ENCODE data around the gene MYPN.
A peak's percentile ranks its signal among the peaks of the same experiment; 100 is the strongest.

Gene MYPN

GRCh38 chr10:68083953-68084352 lies 25.3 kb upstream of the MYPN start:
- Mint-ChIP-seq H3K4me1 (ENCODE audit: low read depth) (peaks cover 15% of the 10 kb centered on the region), H3K9me3 (no peaks in the 10 kb centered on the region), H3K36me3 (ENCODE audit: low read depth) (no peaks in the 10 kb centered on the region), H3K27me3 (ENCODE audit: low read depth) (peaks cover 11% of the 10 kb centered on the region), H3K4me3 (no peak overlapping the region), H3K27ac (no peak overlapping the region)

- peaks cover 15% of the 10 kb centered on the region for H3K4me1 Mint-ChIP-seq (ENCODE audit: low read depth)
- H3K9me3 Mint-ChIP-seq: no peaks in the 10 kb centered on the region
- H3K4me3 Mint-ChIP-seq: no peak overlapping the region
- H3K27me3 Mint-ChIP-seq (ENCODE audit: low read depth): peaks cover 11% of the 10 kb centered on the region
- no peaks in the 10 kb centered on the region for H3K36me3 Mint-ChIP-seq (ENCODE audit: low read depth)
- no peak overlapping the region for H3K27ac Mint-ChIP-seq
Measured at GRCh38 chr10:68084469-68084868, 24.8 kb upstream of the MYPN start.

DNA sequence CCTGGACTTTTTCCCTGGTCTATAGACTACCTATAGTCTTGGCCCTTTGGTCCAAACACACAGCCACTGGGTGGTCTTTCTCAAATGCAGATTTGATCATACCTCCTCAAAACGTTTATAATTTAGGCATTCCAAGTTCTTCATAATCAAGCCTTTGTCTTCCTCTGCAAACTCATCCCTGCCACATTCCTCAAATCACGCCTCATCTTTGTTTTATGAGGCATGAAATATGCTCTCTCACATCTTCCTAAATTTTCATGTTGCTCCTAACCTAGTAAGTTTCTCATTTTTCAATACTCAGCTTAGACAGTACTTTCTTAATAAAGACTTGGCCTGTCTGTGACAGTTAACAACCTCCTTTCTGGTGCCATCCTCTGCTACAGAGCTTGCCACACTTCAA lies 23.3 kb upstream of the MYPN start:
- H3K36me3 Mint-ChIP-seq (ENCODE audit: low read depth): no peaks in the 10 kb centered on the region
- peaks cover 15% of the 10 kb centered on the region for H3K4me1 Mint-ChIP-seq (ENCODE audit: low read depth)
- no peaks in the 10 kb centered on the region for H3K9me3 Mint-ChIP-seq
- no peak overlapping the region for H3K27ac Mint-ChIP-seq
- H3K4me3 Mint-ChIP-seq: no peak overlapping the region
- peaks cover 8% of the 10 kb centered on the region for H3K27me3 Mint-ChIP-seq (ENCODE audit: low read depth)

DNA sequence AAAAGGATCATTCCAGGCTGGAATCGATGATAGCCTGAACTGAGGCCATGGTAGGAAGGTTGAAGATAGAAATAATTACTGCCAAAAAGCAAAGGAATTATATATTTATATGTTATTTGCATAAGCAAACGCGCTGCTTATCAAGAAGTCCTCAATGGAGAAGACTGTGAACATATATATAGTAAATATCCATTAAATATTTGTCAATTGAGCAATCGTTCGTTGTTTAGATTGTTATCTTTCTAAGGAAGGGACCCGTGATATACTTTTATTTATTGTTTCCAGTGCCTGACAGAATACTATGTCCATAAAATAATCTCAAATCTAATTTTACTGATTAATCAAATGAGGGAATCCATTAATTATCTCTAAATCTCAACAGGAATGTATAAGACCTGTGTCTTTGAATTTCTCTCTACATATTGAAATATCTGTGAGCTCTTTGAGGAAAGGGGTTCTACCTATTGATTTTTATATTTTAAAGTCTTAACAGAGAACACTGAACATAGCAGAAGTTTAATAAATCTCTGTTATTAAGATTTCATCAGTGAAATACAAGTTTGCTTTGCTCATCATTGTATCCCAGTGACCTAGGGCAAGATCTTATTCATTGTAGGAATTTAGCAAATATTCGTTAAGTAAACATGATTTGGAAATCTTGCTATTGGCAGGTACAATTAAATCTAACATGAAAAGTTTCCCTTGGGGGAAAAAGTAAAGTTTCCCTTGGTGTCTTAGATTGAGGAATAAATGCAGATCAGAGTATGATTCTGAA lies 22.2 kb upstream of the MYPN start:
- peaks cover 15% of the 10 kb centered on the region for H3K4me1 Mint-ChIP-seq (ENCODE audit: low read depth)
- H3K4me3 Mint-ChIP-seq: no peak overlapping the region
- H3K27me3 Mint-ChIP-seq (ENCODE audit: low read depth): peaks cover 6% of the 10 kb centered on the region
- no peaks in the 10 kb centered on the region for H3K9me3 Mint-ChIP-seq
- no peaks in the 10 kb centered on the region for H3K36me3 Mint-ChIP-seq (ENCODE audit: low read depth)
- H3K27ac Mint-ChIP-seq: no peak overlapping the region

- Mint-ChIP-seq H3K36me3 (ENCODE audit: low read depth) (no peaks in the 10 kb centered on the region), H3K4me1 (ENCODE audit: low read depth) (peaks cover 15% of the 10 kb centered on the region), H3K27ac (no peak overlapping the region), H3K4me3 (no peak overlapping the region), H3K27me3 (ENCODE audit: low read depth) (peaks cover 3% of the 10 kb centered on the region), H3K9me3 (no peaks in the 10 kb centered on the region)
Measured at GRCh38 chr10:68087685-68088401, 21.4 kb upstream of the MYPN start.

DNA sequence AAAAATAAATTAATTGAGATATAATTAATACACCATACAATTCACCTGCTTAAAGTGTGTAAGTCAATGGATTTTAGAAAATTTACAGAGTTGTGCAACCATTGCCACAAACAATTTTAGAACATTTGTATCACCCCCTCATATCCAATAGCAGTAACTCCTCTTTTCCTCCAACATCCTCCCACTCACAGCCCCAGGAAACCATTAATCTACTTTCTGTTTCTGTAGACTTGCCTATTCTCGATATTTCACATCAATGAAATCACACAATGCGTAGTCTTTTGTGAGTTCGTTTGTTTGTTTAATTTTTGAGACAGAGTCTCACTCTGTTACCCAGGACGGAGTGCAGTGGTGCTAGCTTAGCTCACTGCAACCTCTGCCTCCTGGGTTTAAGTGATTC lies 20.5 kb upstream of the MYPN start:
- Mint-ChIP-seq H3K9me3 (no peaks in the 10 kb centered on the region), H3K4me1 (ENCODE audit: low read depth) (peaks cover 15% of the 10 kb centered on the region), H3K4me3 (peak overlapping the region; percentile 30), H3K27me3 (ENCODE audit: low read depth) (no peaks in the 10 kb centered on the region), H3K27ac (no peak overlapping the region), H3K36me3 (ENCODE audit: low read depth) (no peaks in the 10 kb centered on the region)

DNA sequence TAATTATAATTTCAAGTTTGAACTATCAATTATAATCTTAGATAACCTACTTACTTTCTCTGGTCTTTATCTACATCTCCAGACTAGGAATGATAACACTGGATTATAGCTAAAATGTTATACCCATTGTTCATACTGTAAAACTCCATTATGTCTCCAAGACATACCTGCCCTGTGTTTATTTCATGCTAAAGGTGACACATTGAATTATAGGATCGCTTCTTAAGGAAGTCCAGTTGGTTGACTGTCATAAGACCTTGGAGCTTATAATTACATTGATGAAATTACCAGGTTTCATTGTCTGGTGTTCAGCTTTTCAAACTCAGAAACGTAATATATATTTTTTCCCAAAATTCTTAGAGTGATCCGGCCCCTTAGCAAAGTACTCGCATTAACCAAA lies 18.7 kb upstream of the MYPN start:
- peaks cover 4% of the 10 kb centered on the region for H3K27me3 Mint-ChIP-seq (ENCODE audit: low read depth)
- H3K4me3 Mint-ChIP-seq: no peak overlapping the region
- H3K4me1 Mint-ChIP-seq (ENCODE audit: low read depth): peaks cover 15% of the 10 kb centered on the region
- H3K9me3 Mint-ChIP-seq: no peaks in the 10 kb centered on the region
- H3K27ac Mint-ChIP-seq: no peak overlapping the region
- no peaks in the 10 kb centered on the region for H3K36me3 Mint-ChIP-seq (ENCODE audit: low read depth)

DNA sequence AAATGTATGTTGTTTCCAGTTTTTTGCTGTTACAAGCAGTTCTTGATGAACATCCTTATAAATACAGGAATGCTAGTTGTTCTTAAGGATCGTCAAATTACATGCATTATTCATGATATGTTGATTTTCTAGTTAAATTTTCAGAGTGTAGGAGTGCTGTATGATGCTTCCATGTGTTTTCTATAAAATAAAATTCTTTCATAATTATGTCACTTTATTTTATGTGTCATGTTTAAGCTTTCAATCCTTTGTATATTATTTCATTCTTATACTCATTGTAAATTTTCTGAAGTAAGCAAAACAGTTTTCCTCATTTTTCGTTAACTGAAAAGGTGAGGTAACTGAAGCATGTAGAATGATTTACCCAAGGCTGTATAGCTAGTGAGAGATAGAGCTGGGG lies 16.8 kb upstream of the MYPN start:
- Mint-ChIP-seq H3K9me3 (no peaks in the 10 kb centered on the region), H3K4me1 (ENCODE audit: low read depth) (peaks cover 10% of the 10 kb centered on the region), H3K27me3 (ENCODE audit: low read depth) (peaks cover 4% of the 10 kb centered on the region), H3K27ac (no peak overlapping the region), H3K36me3 (ENCODE audit: low read depth) (no peaks in the 10 kb centered on the region), H3K4me3 (no peak overlapping the region)

- Mint-ChIP-seq H3K27ac (no peak overlapping the region), H3K9me3 (no peaks in the 10 kb centered on the region), H3K4me1 (ENCODE audit: low read depth) (no peaks in the 10 kb centered on the region), H3K4me3 (no peak overlapping the region), H3K27me3 (ENCODE audit: low read depth) (peaks cover 4% of the 10 kb centered on the region), H3K36me3 (ENCODE audit: low read depth) (no peaks in the 10 kb centered on the region)
Measured at GRCh38 chr10:68095153-68095552, 14.1 kb upstream of the MYPN start.

- no peak overlapping the region for H3K4me3 Mint-ChIP-seq
- H3K9me3 Mint-ChIP-seq: no peaks in the 10 kb centered on the region
- H3K27ac Mint-ChIP-seq: no peak overlapping the region
- H3K4me1 Mint-ChIP-seq (ENCODE audit: low read depth): no peaks in the 10 kb centered on the region
- H3K36me3 Mint-ChIP-seq (ENCODE audit: low read depth): no peaks in the 10 kb centered on the region
- H3K27me3 Mint-ChIP-seq (ENCODE audit: low read depth): peaks cover 7% of the 10 kb centered on the region
Measured at GRCh38 chr10:68096913-68097516, 12.3 kb upstream of the MYPN start.

DNA sequence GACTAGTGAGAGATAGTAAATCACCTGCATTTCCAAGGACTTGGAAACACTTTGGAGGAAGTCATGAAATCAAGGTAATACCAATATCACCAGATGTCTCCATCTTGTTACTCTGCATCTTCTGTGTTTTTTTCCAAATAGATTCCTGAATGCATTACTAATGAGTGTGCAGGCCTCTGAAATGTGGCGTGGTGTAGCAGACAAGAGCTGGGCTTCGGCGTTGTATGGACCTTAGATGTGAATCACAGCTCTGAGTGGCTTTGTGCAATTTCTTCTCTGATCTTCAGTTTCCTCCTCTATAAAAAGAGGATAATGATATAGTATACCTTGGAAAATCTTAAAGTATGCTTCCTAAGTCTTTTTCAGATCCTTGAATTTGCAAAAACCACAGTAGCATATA lies 9.6 kb upstream of the MYPN start:
- H3K4me1 Mint-ChIP-seq (ENCODE audit: low read depth): no peaks in the 10 kb centered on the region
- peaks cover 10% of the 10 kb centered on the region for H3K27me3 Mint-ChIP-seq (ENCODE audit: low read depth)
- H3K4me3 Mint-ChIP-seq: no peak overlapping the region
- H3K36me3 Mint-ChIP-seq (ENCODE audit: low read depth): no peaks in the 10 kb centered on the region
- no peaks in the 10 kb centered on the region for H3K9me3 Mint-ChIP-seq
- H3K27ac Mint-ChIP-seq: no peak overlapping the region

DNA sequence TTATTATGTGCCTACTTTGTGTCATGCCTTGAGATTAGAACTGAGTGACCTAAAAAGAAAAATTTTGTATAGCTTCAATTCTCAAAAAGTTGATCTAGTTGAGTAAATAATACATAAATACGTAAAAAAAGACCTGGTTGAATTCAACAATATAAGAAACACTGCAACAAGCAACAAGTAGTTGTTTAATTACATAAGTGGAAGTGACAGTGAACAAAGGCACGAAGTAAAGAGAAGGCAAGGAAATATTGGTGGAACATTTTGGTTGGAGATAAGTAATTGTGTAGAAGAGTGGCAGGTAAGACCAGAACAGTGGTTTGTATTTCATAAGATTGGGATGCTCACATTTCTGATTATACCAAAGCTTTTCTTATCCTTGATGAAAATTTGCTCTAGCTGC lies 8.2 kb upstream of the MYPN start:
- Mint-ChIP-seq H3K36me3 (ENCODE audit: low read depth) (no peaks in the 10 kb centered on the region), H3K27ac (no peak overlapping the region), H3K27me3 (ENCODE audit: low read depth) (peaks cover 11% of the 10 kb centered on the region), H3K4me1 (ENCODE audit: low read depth) (no peaks in the 10 kb centered on the region), H3K9me3 (no peaks in the 10 kb centered on the region), H3K4me3 (no peak overlapping the region)

DNA sequence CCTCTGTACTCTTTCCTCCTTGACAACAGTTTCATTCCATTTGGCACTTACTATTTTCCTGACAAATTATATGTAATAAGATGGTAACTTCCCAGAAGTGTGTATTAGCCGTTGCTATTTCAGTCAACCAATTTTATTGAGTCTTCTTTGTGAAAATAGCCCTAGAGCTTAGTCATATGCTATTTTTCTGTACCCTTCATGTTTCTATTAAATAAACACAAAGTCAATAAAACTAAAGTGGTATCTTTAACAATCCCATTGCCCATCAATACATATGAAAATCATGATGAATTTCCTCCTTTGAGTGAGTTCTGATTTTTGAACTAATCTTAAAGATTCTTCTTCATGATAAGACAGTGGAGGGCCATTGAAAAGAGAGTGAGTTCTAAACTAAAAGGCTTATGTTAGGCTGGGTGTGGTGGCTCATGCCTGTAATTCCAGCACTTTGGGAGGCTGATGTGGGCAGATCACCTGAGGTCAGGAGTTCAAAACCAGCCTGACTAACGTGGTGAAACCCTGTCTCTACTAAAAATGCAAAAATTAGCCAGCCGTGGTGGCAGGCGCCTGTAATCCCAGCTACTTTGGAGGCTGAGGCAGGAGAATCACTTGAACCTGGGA lies 5.9 kb upstream of the MYPN start:
- Mint-ChIP-seq H3K4me1 (ENCODE audit: low read depth) (no peaks in the 10 kb centered on the region), H3K9me3 (no peaks in the 10 kb centered on the region), H3K27me3 (ENCODE audit: low read depth) (peaks cover 15% of the 10 kb centered on the region), H3K4me3 (no peak overlapping the region), H3K36me3 (ENCODE audit: low read depth) (no peaks in the 10 kb centered on the region), H3K27ac (no peak overlapping the region)

- H3K27ac Mint-ChIP-seq: no peak overlapping the region
- H3K9me3 Mint-ChIP-seq: no peaks in the 10 kb centered on the region
- H3K36me3 Mint-ChIP-seq (ENCODE audit: low read depth): no peaks in the 10 kb centered on the region
- peaks cover 15% of the 10 kb centered on the region for H3K27me3 Mint-ChIP-seq (ENCODE audit: low read depth)
- H3K4me3 Mint-ChIP-seq: no peak overlapping the region
- no peaks in the 10 kb centered on the region for H3K4me1 Mint-ChIP-seq (ENCODE audit: low read depth)
Measured at GRCh38 chr10:68103901-68104300, 5.4 kb upstream of the MYPN start.

- Mint-ChIP-seq H3K4me3 (no peak overlapping the region), H3K36me3 (ENCODE audit: low read depth) (no peaks in the 10 kb centered on the region), H3K4me1 (ENCODE audit: low read depth) (no peaks in the 10 kb centered on the region), H3K27ac (no peak overlapping the region), H3K9me3 (no peaks in the 10 kb centered on the region), H3K27me3 (ENCODE audit: low read depth) (peaks cover 20% of the 10 kb centered on the region)
Measured at GRCh38 chr10:68105820-68106219, 3.5 kb upstream of the MYPN start.
